GM19468 (cell line): Measurements from ENCODE around the gene DDX31.
"Not testable (repeated sequence)": the region's sequence is repeated elsewhere in the genome, so short reads cannot be mapped to it uniquely, and the experiment has no call there.

ENCODE experiments used
- ATAC-seq: cut with Tn5 transposase; IDR thresholded peaks from one replicate; pipeline ENCODE4 v1.9.1; 2021; ENCODE audit warnings: mild to moderate bottlenecking, moderate library complexity, moderate number of reproducible peaks; ENCODE audit not compliant: unreplicated experiment; ENCODE audit errors: extremely low read depth

Gene DDX31

DNA sequence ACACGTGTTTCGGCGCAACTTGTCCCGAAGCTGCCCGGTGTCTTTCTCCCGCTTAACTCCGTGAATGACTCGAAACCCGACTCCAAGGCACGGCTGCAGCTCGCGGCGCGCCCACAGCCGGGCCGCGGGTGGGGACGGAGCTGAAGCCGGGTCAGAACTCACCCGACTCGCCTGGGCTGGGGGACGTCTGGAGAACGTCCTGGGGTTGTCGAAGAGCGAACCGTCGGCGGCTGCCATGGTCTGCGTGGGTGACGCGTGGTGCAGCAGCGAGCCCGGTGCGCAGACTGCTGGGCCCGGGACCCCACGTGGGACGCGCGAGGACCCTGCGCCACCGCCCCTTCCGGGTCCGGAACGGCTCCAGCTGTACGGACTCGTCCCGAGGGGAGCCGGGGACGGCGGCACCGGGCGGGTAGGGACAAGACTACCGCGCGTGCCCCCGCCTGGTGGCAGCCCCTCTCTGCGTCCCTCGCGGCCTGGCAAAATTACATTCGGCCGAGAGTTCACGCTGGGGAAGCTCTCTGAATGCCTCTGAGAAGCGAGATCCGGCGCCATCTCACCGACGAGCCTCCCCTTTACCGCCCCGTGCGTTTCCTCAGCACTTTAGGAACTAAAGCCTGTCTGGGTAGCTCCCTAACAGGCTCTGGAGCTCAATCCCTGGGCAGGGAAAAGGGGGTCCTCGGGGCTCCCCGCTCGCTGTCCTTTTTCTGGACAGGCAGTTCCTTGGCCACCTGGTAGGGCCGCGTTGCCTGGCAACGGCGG, at the start of gene DDX31:
TSS of gene DDX31 (minus strand) at position 286 of the 759 bp plus-strand sequence. CDS start at position 237, 49 bp downstream.
- ATAC-seq: no peak

DNA sequence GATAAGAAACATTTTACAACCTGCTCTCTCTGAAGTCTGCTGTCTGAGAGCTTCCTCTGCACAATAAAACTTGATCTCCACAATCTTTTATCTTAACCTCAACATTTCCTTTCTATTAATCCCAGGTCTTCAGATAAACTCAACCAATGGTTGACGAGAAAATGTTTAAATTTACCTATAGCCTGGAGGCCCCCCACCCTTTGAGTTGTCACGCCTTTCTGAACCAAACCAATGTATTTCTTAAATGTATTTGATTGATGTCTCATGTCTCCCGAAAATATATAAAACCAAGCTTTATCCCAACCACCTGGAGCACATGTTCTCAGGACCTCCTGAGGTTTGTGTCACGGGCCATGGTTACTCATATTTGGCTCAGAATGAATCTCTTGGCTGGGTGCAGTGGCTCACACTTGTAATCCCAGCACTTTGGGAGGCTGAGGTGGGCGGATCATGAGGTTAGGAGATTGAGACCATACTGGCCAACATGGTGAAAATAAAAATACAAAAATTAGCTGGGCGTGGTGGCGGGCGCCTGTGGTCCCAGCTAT, 48.7 kb upstream of the DDX31 start:
- ATAC-seq: not testable (repeated sequence)

DNA sequence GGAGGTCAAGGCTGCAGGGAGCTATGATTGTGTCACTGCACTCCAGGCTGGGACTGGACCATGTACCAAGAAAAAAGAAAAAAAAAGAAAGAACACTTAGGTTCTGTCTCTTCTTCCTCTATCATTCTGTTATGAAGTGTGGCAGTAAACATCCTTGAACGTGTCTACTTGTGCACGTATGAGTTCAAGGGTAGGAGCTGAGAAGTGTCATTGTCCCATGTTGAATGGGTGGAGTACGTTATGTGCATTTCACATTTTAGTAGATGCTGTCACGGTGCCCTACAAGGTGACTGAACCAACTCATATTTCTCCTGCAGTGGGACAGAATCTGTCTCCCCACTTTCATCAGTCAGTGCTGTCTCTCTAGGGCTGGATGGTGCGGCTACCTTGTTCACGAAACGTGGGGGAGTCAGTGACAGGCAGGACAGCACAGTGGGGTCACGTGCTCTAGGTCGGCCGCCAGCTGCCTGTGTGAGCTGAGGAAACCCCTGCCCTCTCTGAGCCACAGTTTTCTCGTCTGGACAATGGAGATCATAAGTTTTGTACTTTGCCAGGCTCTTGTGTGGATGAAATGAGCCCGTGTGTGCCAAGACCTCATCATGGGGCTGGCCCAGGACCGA, 47.7 kb upstream of the DDX31 start:
- no peak for ATAC-seq

DNA sequence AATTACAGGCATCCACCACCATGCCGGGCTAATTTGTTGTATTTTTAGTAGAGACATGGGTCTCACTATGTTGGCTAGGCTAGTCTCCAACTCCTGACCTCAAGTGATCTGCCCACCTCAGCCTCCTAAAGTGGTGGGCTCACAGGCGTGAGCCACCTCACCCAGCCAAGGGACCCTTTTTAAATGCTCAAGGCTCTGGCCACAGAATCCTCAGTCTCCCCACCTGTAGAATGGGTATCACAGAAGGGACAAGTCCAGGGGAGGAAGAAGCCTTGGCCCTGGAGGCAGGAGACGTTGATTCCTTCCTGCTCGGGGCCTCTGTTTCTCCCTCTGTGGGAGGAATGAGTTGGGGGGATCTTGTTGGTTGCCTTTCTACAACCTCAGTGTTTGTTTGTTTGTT, 46.2 kb upstream of the DDX31 start:
- ATAC-seq: no peak

DNA sequence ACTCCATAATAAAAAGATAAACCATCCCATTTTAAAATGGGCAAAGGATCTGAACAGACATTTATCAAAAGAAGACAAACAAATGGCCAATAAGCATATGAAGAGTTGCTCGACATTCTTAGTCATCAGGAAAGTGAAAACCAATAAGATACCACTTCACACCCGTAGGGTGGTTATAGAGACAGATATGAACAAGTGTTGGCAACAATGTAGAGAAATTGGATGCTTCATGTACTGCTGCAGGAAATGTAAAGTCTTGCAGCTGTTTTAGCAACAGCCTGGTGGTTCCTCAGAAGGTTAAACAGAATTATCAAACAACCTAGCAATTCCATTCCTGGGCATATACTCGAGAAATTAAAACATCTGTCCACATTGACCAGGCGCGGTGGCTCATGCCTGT, 43.0 kb upstream of the DDX31 start:
- no peak for ATAC-seq

DNA sequence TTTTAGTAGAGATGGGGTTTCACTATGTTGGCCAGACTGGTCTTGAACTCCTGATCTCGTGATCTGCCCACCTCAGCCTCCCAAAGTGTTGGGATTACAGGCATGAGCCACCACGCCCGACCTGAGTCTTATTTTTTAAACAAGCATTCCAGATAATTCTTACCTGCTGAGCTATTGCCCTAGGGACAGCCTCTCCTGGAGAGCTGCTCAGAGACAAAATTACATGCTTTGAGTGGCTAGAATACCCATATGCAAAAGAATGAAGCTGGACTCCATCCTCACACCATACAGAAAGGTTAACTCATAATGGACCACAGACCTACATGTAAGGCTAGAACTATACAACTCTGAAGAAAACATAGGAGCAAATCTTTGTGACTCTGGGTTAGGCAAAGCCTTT, 42.1 kb upstream of the DDX31 start:
- no peak for ATAC-seq

DNA sequence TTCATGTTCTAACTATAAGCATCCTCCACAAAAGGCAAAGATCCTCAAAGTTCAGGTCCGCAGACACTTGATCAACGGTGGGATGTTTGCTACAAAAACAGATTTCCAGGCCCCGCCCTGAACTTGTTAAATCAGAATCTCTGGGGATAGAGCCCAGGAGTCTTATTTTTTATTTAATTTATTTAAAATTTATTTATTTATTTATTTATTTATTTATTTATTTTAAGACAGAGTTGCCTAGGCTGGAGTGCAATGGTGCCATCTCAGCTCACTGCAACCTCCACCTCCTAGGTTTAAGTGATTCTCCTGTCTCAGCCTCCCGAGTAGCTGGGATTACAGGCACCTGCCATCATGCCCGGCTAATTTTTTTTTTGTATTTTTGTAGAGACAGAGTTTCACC, 41.4 kb upstream of the DDX31 start:
- ATAC-seq: not testable (repeated sequence)

DNA sequence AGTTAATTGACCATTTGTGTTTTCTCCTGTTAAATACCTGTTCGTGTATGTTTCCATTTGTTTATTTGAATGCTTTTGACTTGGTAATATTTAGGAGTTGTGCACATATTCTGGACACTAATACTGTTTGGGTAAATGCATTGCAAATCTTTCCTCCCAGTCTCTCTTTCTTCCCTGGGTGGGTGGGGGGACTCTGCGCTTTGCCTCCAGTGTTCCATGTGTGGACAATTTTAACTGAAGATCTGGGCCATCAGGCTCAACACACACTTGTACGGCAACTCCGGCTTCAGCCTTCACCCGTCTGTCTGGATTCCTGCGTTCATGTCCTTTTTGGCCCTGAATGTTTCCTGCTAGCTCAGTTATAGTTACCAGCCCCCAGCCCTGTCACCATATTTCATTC, 40.5 kb upstream of the DDX31 start:
- ATAC-seq: no peak

DNA sequence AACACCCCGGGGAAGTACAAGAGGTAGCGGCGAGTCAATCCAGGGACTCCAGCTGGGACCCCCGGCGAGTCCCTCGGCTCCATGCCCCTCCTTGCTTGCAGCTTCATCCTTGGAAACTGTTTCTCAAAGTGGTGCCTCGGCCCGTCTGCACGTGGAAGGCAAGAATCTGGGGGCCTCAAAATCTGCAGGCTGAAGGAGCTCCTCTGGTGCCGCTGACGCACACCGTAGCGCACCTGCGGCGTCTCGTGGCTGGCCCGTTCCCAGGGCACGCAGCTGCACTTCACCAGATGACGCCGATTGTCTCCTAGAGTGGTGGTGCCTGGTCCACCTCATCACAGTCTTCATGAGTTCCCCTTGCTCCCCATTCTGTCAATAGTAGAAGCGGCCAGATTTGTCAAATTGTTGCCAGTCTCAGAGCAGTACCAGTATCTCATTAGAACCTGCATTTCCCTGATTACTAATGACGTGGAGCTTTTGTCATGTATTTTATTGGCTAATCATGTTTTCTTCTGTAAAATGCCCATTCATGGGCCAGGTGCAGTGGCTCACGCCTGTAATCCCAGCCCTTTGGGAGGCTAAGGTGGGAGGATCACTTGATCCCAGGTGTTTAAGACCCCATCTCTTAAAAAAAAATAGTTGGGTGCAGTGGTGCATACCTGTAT, 39.1 kb upstream of the DDX31 start:
- no peak for ATAC-seq

DNA sequence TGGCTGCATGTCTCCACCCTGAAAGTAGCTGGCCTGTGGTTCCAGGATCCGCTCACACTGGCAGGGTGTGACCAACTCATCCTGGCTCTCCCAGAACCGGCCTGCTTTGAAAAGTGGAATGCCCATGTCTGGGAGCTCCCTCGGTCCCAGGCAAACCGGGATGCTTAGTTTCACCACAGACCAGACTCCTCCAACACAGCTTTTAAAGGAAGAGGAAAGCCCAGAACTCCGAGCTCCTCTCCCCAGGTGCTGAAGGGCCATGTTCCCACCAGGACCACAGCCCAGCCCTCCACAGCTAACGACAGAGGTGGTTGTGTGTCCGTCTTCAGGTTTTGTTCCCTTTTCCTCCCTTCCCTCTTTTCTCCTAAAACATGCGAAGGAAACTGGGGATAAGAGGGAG, 38.5 kb upstream of the DDX31 start:
- no peak for ATAC-seq

DNA sequence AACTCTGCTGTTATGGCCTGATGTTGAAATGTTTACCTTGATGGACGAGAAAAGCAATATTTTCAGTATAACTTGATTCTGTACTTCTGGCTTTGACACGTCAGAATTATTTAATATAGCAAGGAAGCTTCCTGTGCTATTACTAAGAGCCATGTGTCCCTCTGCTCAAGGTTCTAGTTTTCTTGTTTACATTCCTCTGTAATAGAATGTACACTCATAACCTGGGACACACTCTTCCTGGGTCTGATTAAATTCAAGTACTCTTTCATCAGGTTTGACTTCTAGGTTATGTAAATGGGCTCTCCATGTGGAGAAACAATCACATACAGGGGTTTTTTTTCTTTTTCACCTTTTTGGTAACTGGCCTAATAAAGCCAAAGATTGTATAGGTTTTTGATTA, 33.6 kb upstream of the DDX31 start:
- ATAC-seq: no peak

DNA sequence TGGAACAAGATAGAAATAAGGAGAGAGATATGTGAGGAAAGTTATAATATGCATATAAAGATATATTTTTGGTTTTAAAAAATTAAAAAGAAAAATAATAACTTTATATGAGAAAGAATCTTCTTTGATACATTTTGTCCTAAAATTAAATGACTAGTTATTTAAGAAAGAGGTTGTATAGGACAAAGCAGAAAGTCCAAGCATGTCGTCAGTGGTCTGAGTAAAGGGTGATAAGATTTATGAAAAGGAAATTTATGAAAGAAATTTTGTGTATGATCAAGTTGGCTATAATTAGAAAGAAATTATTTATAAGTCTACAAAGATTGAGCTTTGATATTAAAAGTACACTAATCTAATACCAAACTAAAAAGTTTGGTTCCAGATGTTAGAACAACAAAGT, 32.5 kb upstream of the DDX31 start:
- no peak for ATAC-seq

DNA sequence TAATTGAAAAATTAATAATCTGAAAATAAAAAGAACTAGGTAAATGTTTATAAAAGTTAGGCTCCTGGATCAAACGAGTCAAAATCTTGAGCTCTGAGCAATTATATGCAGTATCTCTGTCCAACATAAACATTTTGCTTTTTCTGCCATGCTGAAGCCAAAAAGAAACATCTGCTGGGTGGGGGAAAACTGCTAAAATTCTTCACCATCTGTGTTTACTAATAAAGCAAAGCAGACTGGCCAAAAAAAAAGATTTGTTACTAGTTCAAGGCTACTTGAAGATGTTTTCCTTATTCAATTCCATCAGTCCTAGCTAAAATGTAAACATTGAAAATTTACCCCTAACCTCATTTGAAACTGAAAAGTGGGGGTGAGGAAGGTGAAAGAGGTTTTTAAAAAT, 30.2 kb upstream of the DDX31 start:
- ATAC-seq: no peak

DNA sequence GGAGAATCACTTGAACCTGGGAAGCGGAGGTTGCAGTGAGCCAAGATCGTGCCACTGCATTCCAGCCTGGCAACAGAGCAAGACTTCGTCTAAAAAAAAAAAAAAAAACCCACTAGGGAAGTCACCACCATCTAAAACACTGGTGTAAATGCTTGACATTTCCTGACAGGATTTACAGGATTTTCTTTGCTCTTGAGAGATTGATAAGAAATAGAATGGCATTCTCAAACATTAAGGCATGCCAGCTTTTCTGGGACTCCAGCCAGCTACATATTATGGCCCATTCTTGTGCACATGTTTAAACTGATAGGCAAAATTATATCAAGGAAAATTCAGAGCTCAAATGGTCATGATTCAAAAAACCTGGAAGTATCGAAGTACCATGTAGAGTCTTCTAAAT, 29.2 kb upstream of the DDX31 start:
- no peak for ATAC-seq

DNA sequence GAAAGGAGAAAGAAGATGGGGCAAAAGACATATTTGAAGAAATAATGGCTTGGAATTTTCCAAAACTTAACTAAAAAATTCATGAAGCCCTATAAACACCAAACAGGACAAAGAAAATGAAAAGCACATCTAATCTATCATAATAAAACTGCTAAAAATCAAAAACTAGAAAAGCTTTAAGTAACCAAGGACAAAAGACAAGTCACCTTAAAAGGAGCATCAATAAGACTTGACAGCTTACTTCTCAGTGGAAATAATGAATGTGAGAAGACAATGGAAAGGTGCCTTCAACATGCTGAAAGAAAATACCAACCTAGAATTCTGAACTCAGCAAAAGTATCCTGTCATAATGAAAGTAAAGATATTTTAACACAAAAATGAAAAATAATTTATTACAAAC, 27.4 kb upstream of the DDX31 start:
- ATAC-seq: no peak

DNA sequence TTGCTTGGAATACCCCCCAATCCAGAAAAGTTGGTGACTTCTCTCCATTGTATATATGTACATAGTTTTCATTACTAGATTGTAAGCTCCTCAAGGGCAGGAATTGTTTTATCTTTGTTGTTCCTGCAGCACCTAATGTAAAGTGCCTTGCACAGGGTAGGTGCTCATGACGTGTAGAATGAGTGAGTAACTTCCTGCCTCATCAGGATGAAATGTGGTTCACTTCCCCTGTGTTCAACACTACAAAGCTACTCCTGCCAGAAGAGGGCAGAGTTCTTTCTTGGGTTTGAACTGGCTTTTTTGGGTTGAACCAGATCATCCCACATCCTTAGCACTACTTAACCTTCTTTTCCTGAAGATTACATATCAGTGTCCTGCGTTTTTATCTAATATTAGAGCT, 24.4 kb upstream of the DDX31 start:
- ATAC-seq: no peak

DNA sequence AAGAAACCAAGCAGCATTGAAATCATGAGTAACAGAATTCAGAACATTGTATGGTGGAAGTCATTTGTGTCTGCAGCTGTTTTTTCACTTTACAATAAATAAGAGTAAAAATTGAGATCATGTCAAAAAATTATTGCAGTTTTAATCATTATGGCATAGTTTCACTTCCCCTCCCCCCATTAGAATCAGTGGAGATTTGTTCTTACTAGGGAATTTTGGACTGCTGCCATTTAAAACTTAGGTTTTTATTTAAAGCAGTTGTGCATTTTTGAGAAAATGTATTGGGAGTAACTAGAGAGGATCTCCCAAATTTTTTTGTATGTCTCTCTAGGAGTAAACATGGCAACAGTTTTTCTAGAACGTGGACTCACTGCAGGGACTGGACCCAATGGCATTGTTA, 20.9 kb upstream of the DDX31 start:
- ATAC-seq: no peak

DNA sequence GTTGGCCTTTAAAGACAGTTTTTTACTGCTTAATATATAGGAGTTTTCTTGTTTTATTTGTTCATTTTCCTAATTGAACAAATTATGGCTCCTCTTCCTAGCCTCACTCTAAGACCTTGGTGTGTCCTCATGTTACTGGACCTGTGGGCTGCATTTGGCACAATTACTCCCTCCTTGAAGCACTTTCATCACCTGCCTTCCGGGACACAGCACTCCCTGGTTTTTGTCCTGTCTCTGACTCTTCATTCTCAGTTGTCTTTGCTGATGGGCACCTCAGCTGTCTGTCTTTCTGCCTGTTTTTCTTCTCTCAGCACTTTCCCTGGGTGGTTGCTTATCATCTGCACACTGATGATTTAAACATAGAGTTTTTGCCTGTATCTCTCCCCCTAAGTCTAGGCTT, 14.1 kb upstream of the DDX31 start:
- no peak for ATAC-seq

DNA sequence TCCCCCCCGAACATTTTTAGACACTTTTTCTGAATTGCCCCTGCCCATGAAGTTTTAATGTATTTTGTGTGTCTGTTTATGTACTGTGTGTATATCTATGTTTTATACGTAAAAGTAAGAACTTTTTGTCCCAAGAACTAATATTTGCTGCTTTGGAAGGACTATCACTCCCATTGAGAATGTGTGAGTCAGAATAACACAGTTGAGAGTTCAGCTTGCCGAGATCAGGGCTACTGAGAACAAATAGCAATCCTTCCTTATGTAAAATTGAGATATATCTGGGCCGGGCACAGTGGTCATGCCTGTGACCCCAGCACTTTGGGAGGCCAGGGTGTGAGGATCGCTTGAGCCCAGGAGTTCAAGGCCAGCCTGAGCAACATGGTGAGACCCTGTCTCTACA, 11.8 kb upstream of the DDX31 start:
- no peak for ATAC-seq

DNA sequence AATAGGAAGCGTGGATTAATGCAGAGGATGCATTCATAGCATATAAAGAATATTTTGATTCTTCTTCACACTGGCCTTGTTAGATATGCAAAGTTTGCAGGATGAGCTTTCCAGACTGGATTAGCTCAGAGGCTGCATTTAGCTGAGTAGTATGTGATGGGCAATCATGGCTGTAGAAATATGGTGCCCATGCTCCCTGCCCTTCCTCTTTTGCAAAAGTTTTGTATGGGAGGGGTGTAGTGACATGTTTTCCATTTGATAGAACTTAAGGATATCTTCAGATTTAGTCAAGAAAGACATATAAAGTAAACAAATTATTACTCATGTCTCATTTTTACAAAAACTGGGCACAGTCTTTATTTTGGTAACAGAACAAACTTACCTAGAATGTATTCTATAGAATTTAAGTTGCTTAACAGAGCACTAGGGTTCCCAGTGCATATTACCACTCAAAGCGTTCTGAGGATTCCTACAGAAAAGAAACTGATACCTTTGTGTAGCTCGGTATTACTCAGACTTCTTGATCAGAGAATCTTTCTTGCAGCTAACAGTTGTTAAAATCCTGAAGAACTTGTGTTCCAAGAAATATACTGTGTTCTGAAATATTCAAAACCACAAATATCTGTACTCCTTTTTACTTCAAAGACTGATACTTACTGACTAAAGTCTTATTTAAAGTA, 10.3 kb upstream of the DDX31 start:
- no peak for ATAC-seq

DNA sequence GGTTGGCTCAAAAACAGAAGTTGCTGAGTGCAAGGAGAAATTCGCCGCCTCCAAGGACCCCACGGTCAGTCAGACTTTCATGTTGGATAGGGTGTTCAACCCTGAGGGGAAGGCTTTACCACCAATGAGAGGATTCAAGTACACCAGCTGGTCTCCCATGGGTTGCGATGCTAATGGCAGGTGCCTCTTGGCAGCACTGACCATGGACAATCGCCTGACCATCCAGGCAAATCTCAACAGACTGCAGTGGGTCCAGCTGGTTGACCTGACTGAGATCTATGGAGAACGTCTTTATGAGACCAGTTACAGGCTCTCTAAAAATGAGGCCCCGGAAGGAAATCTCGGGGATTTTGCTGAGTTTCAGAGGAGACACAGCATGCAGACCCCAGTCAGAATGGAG, 8.2 kb upstream of the DDX31 start:
- ATAC-seq: no peak
